K562 (cell line): Measurements from ENCODE around the gene LRRC74B. TPM values are rescaled to one million over a fixed set of nuclear protein-coding genes. Genes with fewer than 3 reads are reported as not detected.

Source experiments
- ATF4 ChIP-seq: fragments of 450-650 bp; formaldehyde crosslinking; IDR thresholded peaks from 2 replicates; pipeline ENCODE4 v1.4.0; 2022; ENCODE audit warnings: mild to moderate bottlenecking, moderate library complexity
- BHLHE40 ChIP-seq: IDR thresholded peaks from 2 replicates; pipeline ENCODE4 v1.6.1; 2011; ENCODE audit warnings: low read length, improper control_type of control experiment
- E2F1 ChIP-seq: sonication (generic); formaldehyde crosslinking; IDR thresholded peaks from 2 replicates; pipeline ENCODE4 v1.8.1; 2023; ENCODE audit warnings: mild to moderate bottlenecking, missing genetic modification reagents, moderate library complexity
- ESRRA ChIP-seq: fragments of 450-650 bp; IDR thresholded peaks from 2 replicates; pipeline ENCODE4 v1.6.1; 2014; ENCODE audit warnings: low read depth, mild to moderate bottlenecking, moderate library complexity, borderline replicate concordance
- GTF2E2 ChIP-seq: fragments of 200-800 bp; sonication (Bioruptor generic); IDR thresholded peaks from 2 replicates; pipeline ENCODE4 v1.6.1; 2016; ENCODE audit warnings: missing genetic modification characterization, missing compliant biosample characterization
- HBP1 ChIP-seq: fragments of 450-650 bp; formaldehyde crosslinking; IDR thresholded peaks from 2 replicates; pipeline ENCODE4 v1.4.0; 2022; ENCODE audit warnings: missing genetic modification characterization
- HEY1 ChIP-seq: fragments of 250-450 bp; sonication (Bioruptor Pico); IDR thresholded peaks from 2 replicates; pipeline ENCODE4 v1.5.0; 2020; ENCODE audit warnings: mild to moderate bottlenecking, moderate library complexity, borderline replicate concordance
- HNRNPH1 ChIP-seq: fragments of 200-400 bp; formaldehyde crosslinking; optimal IDR thresholded peaks from 2 replicates; pipeline ENCODE3; 2017; ENCODE audit warnings: low read depth, mild to moderate bottlenecking, low read length, moderate library complexity
- ILF3 ChIP-seq: fragments of 450-650 bp; IDR thresholded peaks from 2 replicates; pipeline ENCODE4 v1.6.1; 2018; ENCODE audit warnings: antibody characterized with exemption, mild to moderate bottlenecking, moderate library complexity, borderline replicate concordance
- ILK ChIP-seq: fragments of 450-650 bp; IDR thresholded peaks from 2 replicates; pipeline ENCODE4 v1.6.1; 2016; ENCODE audit warnings: missing genetic modification characterization, low read depth, mild to moderate bottlenecking, missing compliant biosample characterization, moderate library complexity, borderline replicate concordance
- KLF1 ChIP-seq: fragments of 450-650 bp; IDR thresholded peaks from 2 replicates; pipeline ENCODE4 v1.6.1; 2016; ENCODE audit warnings: missing genetic modification characterization, missing compliant biosample characterization
- MYC ChIP-seq, 2 experiments: fragments of 250-450 bp in 1 of 2; sonication (Bioruptor Pico) in 1 of 2; IDR thresholded peaks; 2 replicates each; pipeline versions ENCODE4 v1.5.1 to v1.6.1; 2012 to 2021; ENCODE audit warnings: low read depth in 2 of 2, borderline replicate concordance in 1 of 2, improper control_type of control experiment in 1 of 2, low read length in 1 of 2, mild to moderate bottlenecking in 1 of 2, moderate library complexity in 1 of 2
- NR4A1 ChIP-seq, 2 experiments: fragments of 250-450 bp in 1 of 2; fragments of 450-650 bp in 1 of 2; sonication (Bioruptor Pico) in 1 of 2; IDR thresholded peaks; 2 replicates each; pipeline versions ENCODE4 v1.4.0 to v1.6.1; 2016 to 2020; ENCODE audit warnings: mild to moderate bottlenecking in 2 of 2, missing compliant biosample characterization in 1 of 2, missing genetic modification characterization in 1 of 2, moderate library complexity in 1 of 2
- POLR2AphosphoS2 ChIP-seq: IDR thresholded peaks from 2 replicates; pipeline ENCODE4 v1.6.1; 2012; ENCODE audit warnings: low read length, improper control_type of control experiment
- PRMT5 ChIP-seq: sonication (generic); formaldehyde crosslinking; IDR thresholded peaks from 2 replicates; pipeline ENCODE4 v1.5.0; 2020; ENCODE audit warnings: missing genetic modification reagents
- RHOXF2B ChIP-seq: fragments of 250-450 bp; sonication (Bioruptor Pico); conservative IDR thresholded peaks from 2 replicates; pipeline ENCODE4 v1.5.1; 2021
- TFE3 ChIP-seq: fragments of 450-650 bp; formaldehyde crosslinking; IDR thresholded peaks from 2 replicates; pipeline ENCODE4 v1.4.0; 2020; ENCODE audit warnings: mild to moderate bottlenecking, mixed read lengths
- ZBTB1 ChIP-seq: sonication (generic); formaldehyde crosslinking; IDR thresholded peaks from 2 replicates; pipeline ENCODE4 v1.8.1; 2023; ENCODE audit warnings: missing genetic modification reagents, low read depth, mild to moderate bottlenecking, borderline replicate concordance
- ZNF165 ChIP-seq: fragments of 250-450 bp; sonication (Bioruptor Pico); IDR thresholded peaks from 2 replicates; pipeline ENCODE4 v1.4.0; 2020; ENCODE audit warnings: borderline replicate concordance
- ZNF586 ChIP-seq: fragments of 450-650 bp; formaldehyde crosslinking; conservative IDR thresholded peaks from 2 replicates; pipeline ENCODE4 v1.4.0; 2020; ENCODE audit warnings: mild to moderate bottlenecking, moderate library complexity
- polyA plus RNA-seq, 8 experiments: library from polyadenylated mRNA; depleted of rRNA in 4 of 8; stranded (reverse) in 5 of 8; unstranded in 3 of 8; fragments of >200 nt; fragmentation: Nextera tagmentation in 2 of 8; fragmentation: Illumina TruSeq in 1 of 8; extraction: Ambion mirVana in 2 of 8; extraction: Trizol in 1 of 8; gene quantifications; 2 replicates each; pipeline versions ENCODE4 v1.2.1 to v1.2.3, GENCODE V29; 2011 to 2014; ENCODE audit warnings: inconsistent platforms in 1 of 8, missing spikeins in 1 of 8
- total RNA-seq, 7 experiments: library from RNA; depleted of rRNA in 6 of 7; stranded (reverse); fragments of >200 nt in 6 of 7; fragmentation: Illumina TruSeq in 2 of 7; extraction: Trizol in 2 of 7; gene quantifications; 2 replicates each; pipeline versions ENCODE4 v1.2.1 to v1.2.3, GENCODE V29; 2011 to 2021; ENCODE audit warnings: low replicate concordance in 1 of 7

LRRC74B gene
- total and polyA plus RNA-seq, 9 of the 15 experiments (the other 6 are each of a cell fraction or from before 2014, with no cell fraction given), result not detected

- TF ChIP-seq HBP1 (CRISPR knock-in tag), result 0 out of 2 replicates have a peak, but pooled peaks have one; percentile 1
- TF ChIP-seq GTF2E2 (tag), result peak; percentile 15; the same call in 1 of the 2 replicates
- TF ChIP-seq MYC (IDR thresholded peaks at IDR 0.05; ENCODE audit: low read depth, low read length), result no peak
- peak; percentile 29; the same call in 1 of the 2 replicates for TF ChIP-seq MYC (CRISPR knock-in tag; IDR thresholded peaks at IDR 0.05; ENCODE audit: borderline replicate concordance, low read depth)
- peak; percentile 30; the same call in 1 of the 2 replicates for TF ChIP-seq NR4A1 (CRISPR knock-in tag; IDR thresholded peaks at IDR 0.05)
- no peak for TF ChIP-seq NR4A1 (tag; IDR thresholded peaks at IDR 0.05)
- no peak for TF ChIP-seq BHLHE40
- no peak for TF ChIP-seq ILF3
- TF ChIP-seq TFE3 (CRISPR knock-in tag), result 0 out of 2 replicates have a peak, but pooled peaks have one; percentile 0
- TF ChIP-seq ESRRA, result no peak
- no peak for TF ChIP-seq POLR2AphosphoS2
- TF ChIP-seq ZNF165 (CRISPR knock-in tag), result 0 out of 2 replicates have a peak, but pooled peaks have one; percentile 56
- 0 out of 2 replicates have a peak, but pooled peaks have one; percentile 13 for TF ChIP-seq ILK
- peak; percentile 62; the same call in 1 of the 2 replicates for TF ChIP-seq ZBTB1 (CRISPR knock-in tag)
- TF ChIP-seq RHOXF2B (CRISPR knock-in tag), result peak; percentile 89
- TF ChIP-seq ATF4 (CRISPR knock-in tag), result peak; percentile 67; the same call in 1 of the 2 replicates
- TF ChIP-seq HNRNPH1, result no peak
- no peak for TF ChIP-seq KLF1 (tag)
- TF ChIP-seq ZNF586 (CRISPR knock-in tag), result 0 out of 2 replicates have a peak, but pooled peaks have one; percentile 16
- TF ChIP-seq HEY1 (CRISPR knock-in tag), result 0 out of 2 replicates have a peak, but pooled peaks have one; percentile 16
- TF ChIP-seq E2F1 (CRISPR knock-in tag), result no peak
- TF ChIP-seq PRMT5 (CRISPR knock-in tag), result no peak
Measured at GRCh38 chr22:21101877-21102638, 56.3 kb downstream of the LRRC74B start (continued).
